GM18907 (cell line): Measurements from ENCODE around the gene DENND1A.

ENCODE experiments used
- ATAC-seq: cut with Tn5 transposase; IDR thresholded peaks from one replicate; pipeline ENCODE4 v1.9.1; 2021; ENCODE audit warnings: mild to moderate bottlenecking, moderate library complexity; ENCODE audit not compliant: unreplicated experiment

Gene DENND1A

GRCh38 chr9:123478967-123479602, 450.8 kb downstream of the DENND1A start:
- no peak for ATAC-seq

GRCh38 chr9:123478160-123478559, 451.8 kb downstream of the DENND1A start:
- no peak for ATAC-seq

- no peak for ATAC-seq
These were observed 454.5 kb downstream of the DENND1A start for GRCh38 chr9:123475407-123475806.

GRCh38 chr9:123472862-123473614, 456.9 kb downstream of the DENND1A start:
- no peak for ATAC-seq

- ATAC-seq: no peak
These were observed 457.9 kb downstream of the DENND1A start for GRCh38 chr9:123471843-123472570.

- ATAC-seq: no peak
These were observed 458.7 kb downstream of the DENND1A start for GRCh38 chr9:123470991-123471770.

- ATAC-seq: no peak
These were observed 459.7 kb downstream of the DENND1A start for GRCh38 chr9:123470121-123470782.

- ATAC-seq: no peak
These were observed 460.6 kb downstream of the DENND1A start for GRCh38 chr9:123469282-123469681.

GRCh38 chr9:123468541-123468940, 461.4 kb downstream of the DENND1A start:
- ATAC-seq: no peak

GRCh38 chr9:123465304-123465703, 464.6 kb downstream of the DENND1A start:
- no peak for ATAC-seq

- no peak for ATAC-seq
These were observed 469.8 kb downstream of the DENND1A start for GRCh38 chr9:123460091-123460490.

- ATAC-seq: no peak
These were observed 472.3 kb downstream of the DENND1A start for GRCh38 chr9:123457583-123457982.

GRCh38 chr9:123456011-123456410, 473.9 kb downstream of the DENND1A start:
- ATAC-seq: no peak

GRCh38 chr9:123455187-123455586, 474.7 kb downstream of the DENND1A start:
- ATAC-seq: no peak

- ATAC-seq: no peak
These were observed 475.6 kb downstream of the DENND1A start for GRCh38 chr9:123454361-123454760.

GRCh38 chr9:123453831-123454321, 476.1 kb downstream of the DENND1A start:
- ATAC-seq: no peak

- ATAC-seq: no peak
These were observed 476.8 kb downstream of the DENND1A start for GRCh38 chr9:123453076-123453667.

- no peak for ATAC-seq
These were observed 478.9 kb downstream of the DENND1A start for GRCh38 chr9:123450996-123451395.

GRCh38 chr9:123450098-123450770, 479.7 kb downstream of the DENND1A start:
- no peak for ATAC-seq
